NB4 (cell line): ENCODE measurements around the gene SUSD6.

Experiments used
- DNase-seq: peaks from one replicate; pipeline ENCODE4 v3.0.0; 2010; ENCODE audit warnings: low read depth
- H3K4me3 ChIP-seq: one replicate; pipeline ENCODE4 v1.5.1; 2011; ENCODE audit warnings: mild to moderate bottlenecking, low read depth, low read length, moderate library complexity
- CTCF ChIP-seq: IDR thresholded peaks from one replicate; pipeline ENCODE4 v1.5.1; 2012; ENCODE audit warnings: low read depth, low read length
- MAX ChIP-seq: IDR thresholded peaks from 2 replicates; pipeline ENCODE4 v1.6.1; 2011; ENCODE audit warnings: low read depth, low read length
- MYC ChIP-seq: IDR thresholded peaks from 2 replicates; pipeline ENCODE4 v1.6.1; 2011; ENCODE audit warnings: low read depth, low read length
- POLR2A ChIP-seq: IDR thresholded peaks from 2 replicates; pipeline ENCODE4 v1.6.1; 2011; ENCODE audit warnings: mild to moderate bottlenecking; ENCODE audit not compliant: insufficient read length; ENCODE audit errors: extremely low read depth

The SUSD6 gene

GRCh38 chr14:69662636-69663299 lies 51.4 kb downstream of the SUSD6 start:
- no peak for TF ChIP-seq MAX
- no peak for TF ChIP-seq POLR2A
- TF ChIP-seq MYC = no peak
- no peak for TF ChIP-seq CTCF
- DNase-seq = no peak
- H3K4me3 ChIP-seq = no peak overlapping the region

GRCh38 chr14:69663300-69663643 lies 51.9 kb downstream of the SUSD6 start:
- no peak for TF ChIP-seq POLR2A
- no peak for TF ChIP-seq CTCF
- no peak for TF ChIP-seq MAX
- TF ChIP-seq MYC = no peak
- no peak for DNase-seq
- no peak overlapping the region for H3K4me3 ChIP-seq

GRCh38 chr14:69664265-69664664 lies 52.9 kb downstream of the SUSD6 start:
- TF ChIP-seq CTCF (no peak), POLR2A (no peak), MAX (no peak), MYC (no peak)
- H3K4me3 ChIP-seq = no peak overlapping the region
- DNase-seq = no peak

- no peak for DNase-seq
- H3K4me3 ChIP-seq = no peak overlapping the region
- no peak for TF ChIP-seq POLR2A
- no peak for TF ChIP-seq MAX
- no peak for TF ChIP-seq CTCF
- no peak for TF ChIP-seq MYC
Observed at GRCh38 chr14:69664865-69665526, 53.6 kb downstream of the SUSD6 start.

- no peak for TF ChIP-seq CTCF
- TF ChIP-seq POLR2A = no peak
- TF ChIP-seq MYC = no peak
- DNase-seq = no peak
Observed at GRCh38 chr14:69665631-69666030, 54.2 kb downstream of the SUSD6 start.

GRCh38 chr14:69666112-69666511 lies 54.7 kb downstream of the SUSD6 start:
- no peak for DNase-seq
- no peak for TF ChIP-seq CTCF
- TF ChIP-seq MAX = no peak
- no peak for TF ChIP-seq MYC
- no peak for TF ChIP-seq POLR2A
- H3K4me3 ChIP-seq = no peak overlapping the region

More at GRCh38 chr14:69665631-69666030, 54.2 kb downstream of the SUSD6 start:
- no peak overlapping the region for H3K4me3 ChIP-seq
